Duodenal mucosa (tissue), 2 donors: ENCODE measurements around the gene PLXNB3.

Experiments used
- H3K27ac ChIP-seq: one replicate; pipeline ENCODE4 v1.7.0; 2013; ENCODE audit warnings: low read depth, low read length
- H3K27me3 ChIP-seq, 2 donors: one replicate each; pipeline ENCODE4 v1.7.0; 2013; ENCODE audit warnings: low read length in 2 of 2, control low read depth in 1 of 2; ENCODE audit not compliant: insufficient read depth in 2 of 2, control insufficient read depth in 1 of 2
- H3K36me3 ChIP-seq, 2 donors: one replicate each; pipeline ENCODE4 v1.7.0; 2013; ENCODE audit warnings: low read length in 2 of 2, control low read depth in 1 of 2; ENCODE audit not compliant: insufficient read depth in 2 of 2, control insufficient read depth in 1 of 2
- H3K4me1 ChIP-seq, 2 donors: one replicate each; pipeline ENCODE4 v1.7.0; 2013; ENCODE audit warnings: low read length in 2 of 2, control low read depth in 1 of 2; ENCODE audit not compliant: insufficient read depth in 2 of 2, control insufficient read depth in 1 of 2
- H3K4me3 ChIP-seq, 2 donors: one replicate each; pipeline ENCODE4 v1.7.0; 2013; ENCODE audit warnings: low read length in 2 of 2, low read depth in 1 of 2
- H3K9ac ChIP-seq, 2 donors: one replicate each; pipeline ENCODE4 v1.7.0; 2013; ENCODE audit warnings: low read length in 2 of 2, low read depth in 1 of 2
- H3K9me3 ChIP-seq, 2 donors: one replicate each; pipeline ENCODE4 v1.7.0; 2013; ENCODE audit warnings: low read length in 2 of 2, control low read depth in 1 of 2; ENCODE audit not compliant: control insufficient read depth in 1 of 2

PLXNB3 gene

DNA sequence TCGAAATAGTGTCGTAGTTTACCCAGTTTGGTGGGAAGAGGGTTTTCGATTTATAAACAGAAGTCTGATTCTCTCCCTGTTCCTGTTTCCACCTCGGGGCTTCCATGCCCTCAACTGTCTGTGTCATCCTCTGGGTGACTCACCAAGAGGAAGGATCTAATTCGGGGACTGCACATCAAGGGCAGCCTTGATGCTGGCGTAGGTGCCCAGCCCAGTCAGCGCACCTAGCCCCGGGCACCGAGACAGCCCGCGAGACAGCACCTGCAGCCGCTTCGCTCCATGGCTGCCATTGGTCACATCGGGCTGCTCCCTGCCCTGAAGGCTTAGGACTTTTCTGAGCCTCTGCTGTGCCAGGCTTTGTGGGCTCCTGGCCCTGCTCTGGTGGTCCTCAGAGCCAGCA, 31.6 kb upstream of the PLXNB3 start:
- H3K36me3 ChIP-seq: peaks cover 0 to 3% of the 10 kb centered on the region in 2 donors
- H3K4me3 ChIP-seq: no peak overlapping the region
- peaks cover 9 to 27% of the 10 kb centered on the region in 2 donors for H3K4me1 ChIP-seq
- no peak overlapping the region for H3K9ac ChIP-seq
- H3K27me3 ChIP-seq: no peaks in the 10 kb centered on the region
- no peak overlapping the region for H3K27ac ChIP-seq
- H3K9me3 ChIP-seq: no peaks in the 10 kb centered on the region

DNA sequence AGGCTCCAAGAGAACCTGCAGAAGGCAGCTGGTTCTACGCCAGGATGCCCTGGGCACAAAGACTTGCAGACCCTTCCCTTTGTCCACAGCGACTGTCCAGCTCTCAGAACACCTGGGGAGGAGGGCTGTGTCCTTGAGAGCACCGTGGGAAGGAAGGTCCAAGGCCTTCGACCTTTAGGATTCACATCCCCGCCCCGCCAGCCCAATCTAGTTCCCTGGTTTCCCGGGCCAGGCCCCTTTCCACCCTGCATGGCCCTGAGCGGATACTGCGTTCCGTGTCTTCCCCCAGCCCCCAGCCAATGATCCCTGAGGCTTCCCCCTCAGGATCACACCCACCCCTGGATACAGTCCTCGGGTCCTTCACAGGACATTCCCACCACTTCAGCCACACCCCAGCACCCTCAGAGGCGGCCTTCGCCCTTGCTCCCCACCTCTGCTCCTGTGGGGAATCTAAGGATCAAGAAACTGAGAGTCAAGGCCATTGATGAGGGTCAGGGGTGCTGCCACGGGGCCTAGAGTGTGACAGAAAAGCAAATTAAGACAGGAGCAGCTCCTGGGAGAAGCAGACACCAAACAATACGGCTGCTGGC, 30.3 kb upstream of the PLXNB3 start:
- Histone ChIP-seq H3K9ac (no peak overlapping the region), H3K27ac (no peak overlapping the region), H3K36me3 (peaks cover 0 to 3% of the 10 kb centered on the region in 2 donors), H3K9me3 (no peaks in the 10 kb centered on the region), H3K4me3 (no peak overlapping the region), H3K4me1 (peaks cover 0 to 16% of the 10 kb centered on the region in 2 donors), H3K27me3 (no peaks in the 10 kb centered on the region)

GRCh38 chrX:153734871-153735270, 29.2 kb upstream of the PLXNB3 start:
- peaks cover 0 to 3% of the 10 kb centered on the region in 2 donors for H3K36me3 ChIP-seq
- peaks cover 0 to 16% of the 10 kb centered on the region in 2 donors for H3K4me1 ChIP-seq
- no peak overlapping the region for H3K9ac ChIP-seq
- no peaks in the 10 kb centered on the region for H3K9me3 ChIP-seq
- H3K27ac ChIP-seq: no peak overlapping the region
- H3K4me3 ChIP-seq: no peak overlapping the region
- no peaks in the 10 kb centered on the region for H3K27me3 ChIP-seq

DNA sequence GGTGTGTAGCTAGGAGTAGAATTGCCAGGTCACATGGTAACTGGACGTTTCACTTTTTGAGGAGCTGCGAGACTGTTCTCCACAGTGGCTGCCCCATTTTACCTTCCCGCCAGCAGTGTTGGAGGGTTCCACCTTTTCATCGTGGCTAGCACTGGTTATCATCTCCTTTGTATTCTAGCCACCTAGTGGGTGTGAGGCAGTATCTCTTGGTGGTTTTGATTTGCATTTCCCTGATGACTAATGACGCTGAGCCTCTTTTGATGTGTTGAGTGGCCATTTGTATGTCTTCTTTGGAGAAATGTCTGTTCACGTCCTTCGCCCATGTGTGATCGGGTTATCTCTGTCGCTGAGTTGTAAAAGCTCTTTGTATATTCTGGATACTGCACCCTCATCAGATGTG, 28.8 kb upstream of the PLXNB3 start:
- Histone ChIP-seq H3K27me3 (no peaks in the 10 kb centered on the region), H3K4me1 (peaks cover 3 to 18% of the 10 kb centered on the region in 2 donors), H3K9ac (no peak overlapping the region), H3K36me3 (peaks cover 0 to 3% of the 10 kb centered on the region in 2 donors), H3K9me3 (no peaks in the 10 kb centered on the region), H3K4me3 (no peak overlapping the region), H3K27ac (no peak overlapping the region)

- peaks cover 5 to 24% of the 10 kb centered on the region in 2 donors for H3K4me1 ChIP-seq
- no peaks in the 10 kb centered on the region for H3K27me3 ChIP-seq
- H3K36me3 ChIP-seq: peaks cover 0 to 3% of the 10 kb centered on the region in 2 donors
- H3K4me3 ChIP-seq: no peak overlapping the region
- no peak overlapping the region for H3K27ac ChIP-seq
- H3K9ac ChIP-seq: no peak overlapping the region
- no peaks in the 10 kb centered on the region for H3K9me3 ChIP-seq
Measured at GRCh38 chrX:153736071-153736820, 27.8 kb upstream of the PLXNB3 start.

DNA sequence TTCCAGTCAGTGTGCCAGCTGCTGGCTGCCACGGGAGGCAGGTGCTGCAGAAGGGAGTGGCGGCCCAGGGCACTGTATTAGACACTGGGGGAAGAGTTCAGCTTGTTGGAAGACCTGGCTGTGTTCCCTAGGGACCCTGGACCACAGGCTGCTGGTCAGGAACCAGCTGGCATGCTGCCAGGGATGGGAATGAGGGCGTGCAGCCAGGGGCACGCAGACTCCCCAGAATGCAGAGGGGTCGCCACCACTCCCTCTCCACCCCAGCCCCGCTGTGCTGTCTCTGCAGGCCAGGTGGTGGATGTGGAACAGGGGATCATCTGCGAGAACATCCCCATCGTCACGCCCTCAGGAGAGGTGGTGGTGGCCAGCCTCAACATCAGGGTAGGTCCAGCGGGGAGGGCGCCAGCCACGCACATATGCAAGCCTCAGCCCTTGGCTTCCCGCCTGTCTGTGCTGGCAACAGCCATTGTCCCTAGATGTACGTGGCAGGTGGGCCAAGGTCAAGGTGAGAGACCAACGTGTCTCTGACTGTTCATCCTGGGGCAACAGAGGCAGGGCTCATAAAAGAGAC, 27.1 kb upstream of the PLXNB3 start:
- Histone ChIP-seq H3K9ac (no peak overlapping the region), H3K36me3 (peaks cover 0 to 2% of the 10 kb centered on the region in 2 donors), H3K9me3 (no peaks in the 10 kb centered on the region), H3K27ac (no peak overlapping the region), H3K4me1 (peaks cover 5 to 23% of the 10 kb centered on the region in 2 donors), H3K27me3 (no peaks in the 10 kb centered on the region), H3K4me3 (no peak overlapping the region)

- no peak overlapping the region for H3K4me3 ChIP-seq
- no peaks in the 10 kb centered on the region for H3K9me3 ChIP-seq
- peaks cover 5 to 23% of the 10 kb centered on the region in 2 donors for H3K4me1 ChIP-seq
- H3K27ac ChIP-seq: no peak overlapping the region
- H3K27me3 ChIP-seq: no peaks in the 10 kb centered on the region
- H3K9ac ChIP-seq: no peak overlapping the region
- H3K36me3 ChIP-seq: no peaks in the 10 kb centered on the region
Measured at GRCh38 chrX:153738056-153738605, 25.9 kb upstream of the PLXNB3 start.

- Histone ChIP-seq H3K9ac (no peak overlapping the region), H3K9me3 (no peaks in the 10 kb centered on the region), H3K36me3 (no peaks in the 10 kb centered on the region), H3K4me1 (peaks cover 5 to 23% of the 10 kb centered on the region in 2 donors), H3K4me3 (no peak overlapping the region), H3K27ac (no peak overlapping the region), H3K27me3 (no peaks in the 10 kb centered on the region)
Measured at GRCh38 chrX:153739754-153740486, 24.1 kb upstream of the PLXNB3 start.

DNA sequence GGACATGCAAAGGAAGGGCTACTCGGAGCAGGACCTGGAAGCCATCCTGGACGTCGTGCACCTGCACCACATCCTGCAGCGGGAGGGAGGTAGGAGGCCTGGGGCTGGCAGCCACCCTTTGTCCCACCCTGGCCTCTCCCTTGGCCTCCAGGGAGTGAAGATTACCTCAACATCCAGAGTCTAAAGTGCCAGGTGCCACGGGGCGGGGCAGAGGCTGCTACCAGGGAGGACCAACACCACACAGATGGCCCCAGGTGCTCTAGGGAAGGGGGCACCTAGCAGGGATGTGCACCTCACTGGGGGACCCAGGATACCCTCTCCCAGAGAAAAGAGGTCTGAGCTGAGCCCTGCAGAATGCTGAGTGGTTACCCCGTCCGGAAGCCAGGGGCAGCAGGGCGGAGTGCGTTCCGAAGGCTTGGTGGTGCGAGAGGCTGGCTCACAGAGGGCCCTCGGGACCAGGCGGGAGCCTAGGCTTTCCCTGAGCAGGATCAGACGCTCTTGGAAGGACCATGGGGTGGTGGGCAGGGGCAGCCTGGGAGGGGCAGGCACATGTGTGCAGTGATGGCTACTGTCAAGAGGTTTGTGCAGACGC, 23.3 kb upstream of the PLXNB3 start:
- Histone ChIP-seq H3K9ac (no peak overlapping the region), H3K36me3 (no peaks in the 10 kb centered on the region), H3K27me3 (no peaks in the 10 kb centered on the region), H3K4me3 (no peak overlapping the region), H3K27ac (no peak overlapping the region), H3K4me1 (peaks cover 5 to 23% of the 10 kb centered on the region in 2 donors), H3K9me3 (no peaks in the 10 kb centered on the region)
